Measurements from ENCODE around the gene RNPEP. TPM values are rescaled to one million over a fixed set of nuclear protein-coding genes. Genes with fewer than 3 reads are reported as not detected.
A peak's percentile ranks its signal among the peaks of the same experiment; 100 is the strongest.

The RNPEP gene
- total RNA-seq, 2 donors from 2014 or later = 142 to 147 TPM

DNA sequence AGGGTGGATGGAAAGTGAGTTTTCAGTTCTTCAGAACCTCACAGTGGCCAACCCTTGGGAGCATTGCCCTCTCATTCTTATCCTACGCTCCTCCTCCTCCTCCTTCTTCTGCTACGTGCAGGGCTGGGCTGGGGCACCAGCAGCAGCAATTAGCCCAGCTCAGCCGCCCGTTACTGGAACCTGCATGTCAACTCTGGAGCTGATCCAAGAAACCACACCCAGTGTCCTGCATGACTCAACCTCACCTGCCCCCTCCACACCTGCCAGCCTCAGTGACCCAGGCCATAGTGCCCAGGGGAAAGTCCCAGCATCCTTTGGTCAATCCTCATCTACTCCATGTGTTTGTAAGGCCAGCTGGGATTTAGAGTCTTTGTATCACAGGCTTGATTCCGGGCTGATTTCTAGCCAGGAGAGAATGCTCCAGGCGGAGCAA, 40.6 kb downstream of the RNPEP start:
- Histone ChIP-seq H3K9ac (ENCODE audit: low read depth in 2 of 2, low read length in 2 of 2) (peak overlapping the region in 1 of 2 donors; percentile 81), H3K4me3 (no peak overlapping the region), H3K27ac (peak overlapping the region; percentile 69), H3K27me3 (no peaks in the 10 kb centered on the region), H3K4me1 (peaks cover 5% of the 10 kb centered on the region), H3K9me3 (no peaks in the 10 kb centered on the region), H3K36me3 (no peaks in the 10 kb centered on the region)
- intact Hi-C loops (cut with DNase I) = no loop called here
- DNase-seq = peak; percentile 97
- TF ChIP-seq, protein P1, sequence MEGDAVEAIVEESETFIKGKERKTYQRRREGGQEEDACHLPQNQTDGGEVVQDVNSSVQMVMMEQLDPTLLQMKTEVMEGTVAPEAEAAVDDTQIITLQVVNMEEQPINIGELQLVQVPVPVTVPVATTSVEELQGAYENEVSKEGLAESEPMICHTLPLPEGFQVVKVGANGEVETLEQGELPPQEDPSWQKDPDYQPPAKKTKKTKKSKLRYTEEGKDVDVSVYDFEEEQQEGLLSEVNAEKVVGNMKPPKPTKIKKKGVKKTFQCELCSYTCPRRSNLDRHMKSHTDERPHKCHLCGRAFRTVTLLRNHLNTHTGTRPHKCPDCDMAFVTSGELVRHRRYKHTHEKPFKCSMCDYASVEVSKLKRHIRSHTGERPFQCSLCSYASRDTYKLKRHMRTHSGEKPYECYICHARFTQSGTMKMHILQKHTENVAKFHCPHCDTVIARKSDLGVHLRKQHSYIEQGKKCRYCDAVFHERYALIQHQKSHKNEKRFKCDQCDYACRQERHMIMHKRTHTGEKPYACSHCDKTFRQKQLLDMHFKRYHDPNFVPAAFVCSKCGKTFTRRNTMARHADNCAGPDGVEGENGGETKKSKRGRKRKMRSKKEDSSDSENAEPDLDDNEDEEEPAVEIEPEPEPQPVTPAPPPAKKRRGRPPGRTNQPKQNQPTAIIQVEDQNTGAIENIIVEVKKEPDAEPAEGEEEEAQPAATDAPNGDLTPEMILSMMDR (IDR thresholded peaks at IDR 0.05) = no peak

DNA sequence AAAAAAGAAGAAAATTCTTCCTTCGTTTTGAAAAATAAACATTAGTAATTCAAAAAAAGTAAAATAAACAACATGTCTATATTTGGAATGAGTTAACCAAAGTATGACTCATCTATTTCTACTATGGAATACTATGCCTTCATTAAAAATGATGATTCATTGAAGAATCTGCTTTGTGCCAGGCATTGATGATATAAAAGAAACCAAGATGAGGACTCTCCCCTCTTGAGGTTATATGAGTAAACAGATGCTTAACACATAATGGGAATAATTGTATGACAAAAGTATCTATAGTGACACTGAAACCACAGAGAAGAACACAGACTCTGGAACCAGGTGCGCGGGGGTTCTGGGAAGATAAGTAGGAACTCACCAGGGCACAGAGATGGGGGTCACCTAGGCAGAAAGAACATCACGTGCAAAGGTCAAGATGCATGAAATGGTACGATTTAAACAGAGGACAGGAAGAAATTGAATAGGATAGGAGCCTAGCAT, 46.8 kb downstream of the RNPEP start:
- no peak overlapping the region for H3K27ac ChIP-seq
- no peaks in the 10 kb centered on the region for H3K36me3 ChIP-seq
- no peak for DNase-seq
- no peaks in the 10 kb centered on the region for H3K4me1 ChIP-seq
- no peaks in the 10 kb centered on the region for H3K9me3 ChIP-seq
- TF ChIP-seq, protein P1 (IDR thresholded peaks at IDR 0.05) = no peak
- H3K9ac ChIP-seq (ENCODE audit: low read depth in 2 of 2, low read length in 2 of 2) = no peak overlapping the region
- intact Hi-C loops (cut with DNase I) = no loop called here
- no peak overlapping the region for H3K4me3 ChIP-seq
- no peaks in the 10 kb centered on the region for H3K27me3 ChIP-seq

- Histone ChIP-seq H3K27ac (no peak overlapping the region), H3K36me3 (no peaks in the 10 kb centered on the region), H3K27me3 (no peaks in the 10 kb centered on the region), H3K9ac (ENCODE audit: low read depth in 2 of 2, low read length in 2 of 2) (peak overlapping the region in 1 of 2 donors; percentile 36), H3K4me3 (no peak overlapping the region), H3K9me3 (no peaks in the 10 kb centered on the region), H3K4me1 (no peaks in the 10 kb centered on the region)
- TF ChIP-seq, protein P1 (IDR thresholded peaks at IDR 0.05) = no peak
- no peak for DNase-seq
- intact Hi-C loops (cut with DNase I) = no loop called here
Measured at GRCh38 chr1:202029727-202030126, 47.3 kb downstream of the RNPEP start.

GRCh38 chr1:202031796-202032195, 49.3 kb downstream of the RNPEP start:
- H3K36me3 ChIP-seq = no peaks in the 10 kb centered on the region
- TF ChIP-seq, protein P1 (IDR thresholded peaks at IDR 0.05) = no peak
- DNase-seq = no peak
- intact Hi-C loops (cut with DNase I) = no loop called here
- no peak overlapping the region for H3K27ac ChIP-seq
- no peak overlapping the region for H3K9ac ChIP-seq (ENCODE audit: low read depth in 2 of 2, low read length in 2 of 2)
- no peaks in the 10 kb centered on the region for H3K4me1 ChIP-seq
- H3K9me3 ChIP-seq = no peaks in the 10 kb centered on the region
- no peaks in the 10 kb centered on the region for H3K27me3 ChIP-seq
- no peak overlapping the region for H3K4me3 ChIP-seq

- H3K9ac ChIP-seq (ENCODE audit: low read depth in 2 of 2, low read length in 2 of 2) = peak overlapping the region; percentile 69 to 96
- intact Hi-C loops (cut with DNase I) = no loop called here
- H3K4me3 ChIP-seq = no peak overlapping the region
- H3K27me3 ChIP-seq = no peaks in the 10 kb centered on the region
- TF ChIP-seq, protein P1 (IDR thresholded peaks at IDR 0.05) = no peak
- no peaks in the 10 kb centered on the region for H3K36me3 ChIP-seq
- H3K4me1 ChIP-seq = no peaks in the 10 kb centered on the region
- no peaks in the 10 kb centered on the region for H3K9me3 ChIP-seq
- H3K27ac ChIP-seq = peak overlapping the region; percentile 69
- no peak for DNase-seq
Measured at GRCh38 chr1:202034149-202034682, 51.8 kb downstream of the RNPEP start.

Measured in colonic mucosa (tissue), 4 donors.